H54 (cell line): ENCODE results near the gene SPAG9.

Source experiments
- DNase-seq: peaks from one replicate; pipeline ENCODE4 v3.0.0; 2011; ENCODE audit warnings: low spot score, mixed read lengths; ENCODE audit not compliant: insufficient read length
- FAIRE-seq: peaks from 3 replicates; lab custom pipeline; 2011; peaks lifted over from hg19 to GRCh38; lab: Jason Lieb, UNC
- POLR2A ChIP-seq: IDR thresholded peaks from 2 replicates; pipeline ENCODE4 v1.6.1; 2011; ENCODE audit warnings: low read depth, mild to moderate bottlenecking, low read length

Gene SPAG9

GRCh38 chr17:50924300-50924699 lies 196.4 kb downstream of the SPAG9 start:
- FAIRE-seq: no peak
- TF ChIP-seq POLR2A: no peak
- no peak for DNase-seq

GRCh38 chr17:50923611-50924010 lies 197.1 kb downstream of the SPAG9 start:
- FAIRE-seq (no peak), DNase-seq (no peak)
- TF ChIP-seq POLR2A: no peak

GRCh38 chr17:50922721-50923405 lies 197.8 kb downstream of the SPAG9 start:
- FAIRE-seq: no peak
- no peak for TF ChIP-seq POLR2A
- DNase-seq: no peak

GRCh38 chr17:50922107-50922506 lies 198.6 kb downstream of the SPAG9 start:
- peak; percentile 6 for FAIRE-seq
- TF ChIP-seq POLR2A: no peak
- DNase-seq: peak; percentile 76

GRCh38 chr17:50920891-50921586 lies 199.6 kb downstream of the SPAG9 start:
- TF ChIP-seq POLR2A: no peak
- no peak for DNase-seq
- no peak for FAIRE-seq

GRCh38 chr17:50920041-50920410 lies 200.6 kb downstream of the SPAG9 start:
- DNase-seq (no peak), FAIRE-seq (no peak)
- TF ChIP-seq POLR2A: no peak

- peak; percentile 35; the same call in 1 of the 2 replicates for TF ChIP-seq POLR2A
- peak; percentile 99 for DNase-seq
- FAIRE-seq: peak; percentile 38
These were observed 201.2 kb downstream of the SPAG9 start for GRCh38 chr17:50919321-50920040.

GRCh38 chr17:50918933-50919296 lies 201.8 kb downstream of the SPAG9 start:
- TF ChIP-seq POLR2A: no peak
- no peak for DNase-seq
- no peak for FAIRE-seq

- no peak for DNase-seq
- FAIRE-seq: no peak
These were observed 202.4 kb downstream of the SPAG9 start for GRCh38 chr17:50918071-50918932.

GRCh38 chr17:50917418-50917743 lies 203.3 kb downstream of the SPAG9 start:
- DNase-seq (no peak), FAIRE-seq (no peak)
- TF ChIP-seq POLR2A: no peak

More at GRCh38 chr17:50918071-50918932, 202.4 kb downstream of the SPAG9 start:
- no peak for TF ChIP-seq POLR2A

GRCh38 chr17:50916708-50917417 lies 203.8 kb downstream of the SPAG9 start:
- DNase-seq (no peak), FAIRE-seq (no peak)
- no peak for TF ChIP-seq POLR2A

GRCh38 chr17:50916026-50916707 lies 204.5 kb downstream of the SPAG9 start:
- TF ChIP-seq POLR2A: no peak
- FAIRE-seq (no peak), DNase-seq (no peak)
